ENCODE data around the gene CEP164. TPM values are rescaled to one million over a fixed set of nuclear protein-coding genes. Genes with fewer than 3 reads are reported as not detected.

Gene CEP164
- total and polyA plus RNA-seq, 2 of the 8 experiments (the other 6 are each of a cell fraction or from before 2014, with no cell fraction given), result 8.4 to 20.8 TPM

DNA sequence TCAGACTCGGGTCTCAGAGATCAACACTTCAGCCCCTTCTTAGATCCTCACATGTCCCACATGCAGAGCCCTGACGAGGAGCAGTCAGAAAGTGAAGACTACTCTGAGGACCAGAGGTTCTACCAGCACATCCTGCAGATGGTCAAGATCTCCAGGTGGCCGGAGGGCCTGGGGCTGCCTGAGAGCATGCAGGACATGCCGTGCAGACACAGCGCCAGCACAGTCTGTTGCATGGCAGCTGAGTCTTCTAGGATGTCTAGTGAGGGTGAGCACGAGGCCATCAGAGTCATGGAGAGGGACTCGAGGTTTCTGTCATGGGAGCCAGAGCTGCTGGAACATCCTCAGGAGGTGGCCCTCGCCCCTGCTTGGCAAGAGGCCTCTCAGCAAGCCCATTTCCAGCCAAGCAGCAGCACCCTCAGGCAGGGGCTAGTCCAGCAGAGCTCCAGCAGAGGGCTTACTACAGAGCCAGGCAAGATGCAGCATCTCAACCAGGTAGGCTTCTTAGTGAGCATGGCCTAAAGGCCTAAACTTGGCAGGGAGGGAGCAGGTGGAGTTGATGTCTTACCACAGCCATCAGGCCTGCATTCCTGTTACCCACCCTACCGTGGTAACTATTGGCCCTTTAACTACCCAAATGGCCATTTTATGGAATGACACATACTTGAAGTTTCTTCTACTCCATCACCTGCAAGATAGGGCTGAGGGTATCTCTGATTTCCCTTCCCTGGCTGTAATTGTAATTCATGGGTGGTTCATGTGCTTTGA is 28.7 kb downstream of the CEP164 start (continued):
- no peak for TF ChIP-seq SAP30 (IDR thresholded peaks at IDR 0.05; ENCODE audit: insufficient read depth, insufficient replicate concordance, low read length)
- TF ChIP-seq CTCF (IDR thresholded peaks at IDR 0.05; ENCODE audit: control extremely low read depth in 1 of 3, insufficient read depth in 1 of 3, low read depth in 1 of 3, low read length in 3 of 3), result no peak
- TF ChIP-seq POU5F1 (IDR thresholded peaks at IDR 0.05; ENCODE audit: low read depth, low read length), result no peak
- no peak for TF ChIP-seq SUZ12 (IDR thresholded peaks at IDR 0.05; ENCODE audit: low read length)
- TF ChIP-seq SIX5 (IDR thresholded peaks at IDR 0.05; ENCODE audit: low read depth, low read length), result no peak
- no peak for TF ChIP-seq SRF (IDR thresholded peaks at IDR 0.05; ENCODE audit: low read depth, low read length)
